Ectodermal cell (in vitro differentiated cells): ENCODE results near the gene PNLDC1.
"Not testable (repeated sequence)": the region's sequence is repeated elsewhere in the genome, so short reads cannot be mapped to it uniquely, and the experiment has no call there.

Source experiments
- H3K27ac ChIP-seq: 2 replicates; pipeline ENCODE4 v1.7.0; 2013; ENCODE audit warnings: mild to moderate bottlenecking, low read depth, low read length; ENCODE audit not compliant: insufficient read depth, poor library complexity, severe bottlenecking
- H3K27me3 ChIP-seq: 2 replicates; pipeline ENCODE4 v1.7.0; 2013; ENCODE audit warnings: mild to moderate bottlenecking, low read length; ENCODE audit not compliant: insufficient read depth, control insufficient read depth, poor library complexity, severe bottlenecking
- H3K36me3 ChIP-seq: one replicate; pipeline ENCODE4 v1.7.0; 2013; ENCODE audit warnings: low read length; ENCODE audit not compliant: control insufficient read depth, insufficient read depth
- H3K4me1 ChIP-seq: one replicate; pipeline ENCODE4 v1.7.0; 2013; ENCODE audit warnings: low read length; ENCODE audit not compliant: control insufficient read depth, insufficient read depth
- H3K4me3 ChIP-seq: 2 replicates; pipeline ENCODE4 v1.7.0; 2013; ENCODE audit warnings: low read depth, low read length, control low read depth; ENCODE audit not compliant: insufficient read depth
- H3K9me3 ChIP-seq: 2 replicates; pipeline ENCODE4 v1.7.0; 2013; ENCODE audit warnings: mild to moderate bottlenecking, low read length, moderate library complexity; ENCODE audit not compliant: control insufficient read depth
- WGBS, 2 experiments: methylation state at CpG; one replicate each; pipeline ENCODE4 v1.1.7; 2013; ENCODE audit warnings: missing lambda C conversion rate in 2 of 2; 5-methylcytosine and 5-hydroxymethylcytosine counted together

Gene PNLDC1

DNA sequence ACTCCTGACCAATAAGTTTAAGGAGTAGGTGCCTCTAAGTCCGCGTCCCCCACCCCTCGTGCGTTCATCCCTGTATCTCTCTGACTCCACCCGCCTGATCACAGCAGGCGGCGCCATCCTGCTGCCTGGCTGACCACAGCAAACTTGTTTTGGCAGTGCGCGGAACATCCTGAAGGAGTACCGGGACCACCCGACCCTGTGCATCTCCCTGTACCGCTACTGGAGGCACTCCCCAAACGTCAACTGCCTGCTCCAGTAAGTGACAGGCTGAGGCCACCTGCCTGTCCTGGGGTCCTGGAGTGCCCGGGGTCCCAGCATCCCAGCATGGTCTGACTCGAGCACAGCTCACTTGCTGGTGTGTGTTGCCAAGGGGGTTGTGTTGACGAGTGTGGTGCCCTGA, 19.0 kb downstream of the PNLDC1 start:
- Histone ChIP-seq H3K36me3 (no peaks in the 10 kb centered on the region), H3K27me3 (no peaks in the 10 kb centered on the region), H3K4me1 (no peaks in the 10 kb centered on the region), H3K27ac (no peak overlapping the region), H3K4me3 (no peak overlapping the region), H3K9me3 (no peaks in the 10 kb centered on the region)
- 92 to 95% methylated on average over 16 of the region's 16 CpGs for WGBS, 2 experiments

DNA sequence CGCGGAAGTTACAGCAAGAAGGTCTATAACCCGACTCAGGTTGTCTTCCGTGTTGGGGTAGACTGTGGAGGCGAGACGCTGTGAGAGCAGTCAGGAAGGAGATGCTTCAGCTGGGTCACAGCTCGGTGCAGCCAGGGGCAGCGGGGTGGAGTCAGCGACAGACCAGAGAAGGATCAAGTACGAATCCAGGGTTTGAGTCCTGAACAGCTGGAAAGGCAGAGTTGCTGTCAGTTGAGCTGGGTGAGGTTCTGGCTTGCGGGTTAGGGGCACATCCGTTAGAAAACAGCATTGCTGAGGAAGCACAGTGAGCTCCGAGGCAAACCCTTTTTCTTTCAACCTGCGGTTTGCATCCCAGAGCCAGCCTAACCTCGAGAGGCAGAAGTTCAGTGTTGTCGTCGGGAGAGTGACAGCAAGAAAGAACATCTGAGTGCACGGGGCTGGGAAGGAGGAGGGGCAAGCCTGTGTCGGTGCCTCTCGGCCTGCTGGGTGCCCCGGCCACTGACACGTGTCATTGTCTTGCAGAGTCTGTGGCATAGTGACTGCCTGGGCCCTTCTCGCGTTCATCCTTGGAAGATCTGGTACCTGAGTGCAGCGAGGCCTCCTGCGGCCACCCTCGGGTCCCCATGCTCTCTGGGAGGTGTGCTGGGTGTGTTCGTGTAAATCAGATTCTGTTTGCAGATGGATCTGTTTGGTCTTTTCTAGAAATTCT, 20.0 kb downstream of the PNLDC1 start:
- Histone ChIP-seq H3K27ac (no peak overlapping the region), H3K4me1 (no peaks in the 10 kb centered on the region), H3K9me3 (no peaks in the 10 kb centered on the region), H3K27me3 (no peaks in the 10 kb centered on the region), H3K36me3 (no peaks in the 10 kb centered on the region), H3K4me3 (no peak overlapping the region)
- 48 to 56% methylated on average over 28 of the region's 28 CpGs for WGBS, 2 experiments

DNA sequence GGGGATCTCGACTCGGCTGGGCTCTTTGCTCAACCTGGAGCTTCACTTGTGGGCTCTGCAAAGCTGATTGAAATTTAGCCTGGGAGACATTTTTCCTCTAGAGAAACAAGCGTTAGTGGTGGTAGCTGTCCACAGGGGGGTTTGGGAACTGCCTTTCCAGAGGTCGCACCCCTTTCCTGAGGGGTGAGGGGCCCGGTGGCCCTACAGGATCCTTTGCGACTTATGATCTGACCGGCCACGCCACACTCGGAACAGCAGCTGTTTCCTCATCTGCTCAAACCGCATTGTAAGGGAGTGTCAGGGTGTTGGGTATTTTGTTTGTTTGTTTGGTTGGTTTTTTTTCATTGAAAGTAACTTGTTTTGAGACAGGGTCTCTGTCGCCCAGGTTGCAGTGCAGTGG, 21.0 kb downstream of the PNLDC1 start:
- Histone ChIP-seq H3K4me1 (no peaks in the 10 kb centered on the region), H3K9me3 (no peaks in the 10 kb centered on the region), H3K27ac (no peak overlapping the region), H3K27me3 (no peaks in the 10 kb centered on the region), H3K36me3 (no peaks in the 10 kb centered on the region), H3K4me3 (no peak overlapping the region)
- WGBS, 2 experiments: 95 to 97% methylated on average over 11 of the region's 11 CpGs

DNA sequence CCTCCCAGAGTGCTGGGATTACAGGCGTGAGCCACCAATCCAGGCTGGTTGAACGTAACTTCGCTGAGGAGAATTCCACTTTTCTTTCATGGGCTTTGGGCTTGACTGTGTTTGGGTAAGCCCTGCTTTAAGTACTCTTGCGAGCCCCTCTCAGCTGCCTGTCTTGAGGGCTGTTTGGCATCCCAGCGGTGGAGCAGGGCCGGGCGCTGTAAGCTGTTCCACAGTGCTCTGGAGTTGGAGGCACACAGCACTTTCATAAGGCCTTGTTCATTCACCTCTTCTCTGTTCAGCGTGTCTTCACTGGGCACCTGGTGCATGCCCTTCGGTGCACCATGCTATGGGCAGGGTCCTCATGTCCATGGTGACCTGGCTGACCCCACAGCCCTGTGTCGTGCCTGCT, 21.6 kb downstream of the PNLDC1 start:
- 93% methylated on average over 10 of the region's 10 CpGs for WGBS, 2 experiments
- Histone ChIP-seq H3K27me3 (no peaks in the 10 kb centered on the region), H3K4me1 (no peaks in the 10 kb centered on the region), H3K36me3 (no peaks in the 10 kb centered on the region), H3K9me3 (no peaks in the 10 kb centered on the region), H3K27ac (no peak overlapping the region), H3K4me3 (no peak overlapping the region)

DNA sequence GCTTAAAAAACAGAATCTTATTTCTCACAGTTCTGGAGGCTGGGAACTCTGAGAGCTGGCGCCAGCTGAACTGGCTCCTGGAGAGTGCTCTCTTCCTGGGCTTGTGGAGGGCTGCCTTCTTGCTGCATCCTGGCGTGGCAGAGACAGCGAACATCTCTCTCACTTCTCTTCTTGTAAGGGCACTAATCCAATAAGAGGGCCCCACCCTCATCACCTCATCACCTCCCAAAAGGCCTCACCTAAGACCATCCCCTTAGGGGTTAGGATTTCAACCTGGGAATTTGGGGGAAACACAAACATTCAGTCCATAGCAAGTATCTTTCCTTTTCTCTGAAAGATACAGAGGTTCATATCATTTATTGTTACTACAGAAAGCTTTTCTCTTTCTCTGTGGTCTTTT, 23.9 kb downstream of the PNLDC1 start:
- Histone ChIP-seq H3K4me3 (no peak overlapping the region), H3K27me3 (no peaks in the 10 kb centered on the region), H3K4me1 (no peaks in the 10 kb centered on the region), H3K27ac (no peak overlapping the region), H3K9me3 (no peaks in the 10 kb centered on the region), H3K36me3 (no peaks in the 10 kb centered on the region)
- WGBS, 2 experiments: 90 to 96% methylated on average over 3 of the region's 3 CpGs

DNA sequence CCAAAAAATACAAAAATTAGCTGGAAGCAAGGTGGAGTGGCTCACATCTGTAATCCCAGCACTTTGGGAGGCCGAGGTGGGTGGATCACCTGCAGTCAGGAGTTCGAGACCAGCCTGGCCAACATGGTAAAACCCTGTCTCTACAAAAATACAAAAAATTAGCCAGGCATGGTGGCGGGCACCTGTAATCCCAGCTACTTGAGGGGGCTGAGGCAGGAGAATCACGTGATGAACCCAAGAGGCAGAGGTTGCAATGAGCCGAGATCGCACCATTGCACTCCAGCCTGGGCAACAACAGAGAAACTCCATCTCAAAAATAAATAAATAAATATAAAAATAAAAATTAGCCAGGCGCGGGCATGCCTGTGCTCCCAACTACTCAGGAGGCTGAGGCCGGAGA, 24.6 kb downstream of the PNLDC1 start:
- H3K4me3 ChIP-seq, H3K4me1 ChIP-seq, H3K9me3 ChIP-seq, H3K27me3 ChIP-seq, H3K36me3 ChIP-seq, H3K27ac ChIP-seq: not testable (repeated sequence)
- 90 to 94% methylated on average over 7 to 8 of the region's 9 CpGs for WGBS, 2 experiments

DNA sequence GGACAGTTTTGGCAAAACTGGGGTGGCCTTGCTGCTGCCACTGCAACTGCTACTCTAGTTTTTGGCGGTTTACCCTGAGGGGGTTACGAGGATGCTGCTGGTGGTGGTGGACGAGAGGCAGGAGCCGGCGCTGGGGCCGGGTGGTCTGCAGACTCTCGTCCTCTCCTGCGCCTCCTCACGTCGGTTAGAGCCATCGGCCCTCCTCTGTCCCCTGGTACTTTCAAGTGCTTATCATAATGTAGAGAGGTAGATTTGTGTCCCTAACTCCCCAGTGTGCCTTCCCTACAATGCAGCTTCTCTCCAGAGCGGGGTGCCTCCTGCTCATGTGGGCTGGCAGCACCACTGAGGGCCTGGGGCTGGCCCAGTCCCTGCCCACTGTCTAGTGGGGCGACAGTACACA, 25.9 kb downstream of the PNLDC1 start:
- no peak overlapping the region for H3K4me3 ChIP-seq
- no peaks in the 10 kb centered on the region for H3K4me1 ChIP-seq
- H3K36me3 ChIP-seq: no peaks in the 10 kb centered on the region
- H3K27me3 ChIP-seq: no peaks in the 10 kb centered on the region
- no peaks in the 10 kb centered on the region for H3K9me3 ChIP-seq
- WGBS, 2 experiments: 94 to 95% methylated on average over 13 of the region's 13 CpGs
- H3K27ac ChIP-seq: no peak overlapping the region

DNA sequence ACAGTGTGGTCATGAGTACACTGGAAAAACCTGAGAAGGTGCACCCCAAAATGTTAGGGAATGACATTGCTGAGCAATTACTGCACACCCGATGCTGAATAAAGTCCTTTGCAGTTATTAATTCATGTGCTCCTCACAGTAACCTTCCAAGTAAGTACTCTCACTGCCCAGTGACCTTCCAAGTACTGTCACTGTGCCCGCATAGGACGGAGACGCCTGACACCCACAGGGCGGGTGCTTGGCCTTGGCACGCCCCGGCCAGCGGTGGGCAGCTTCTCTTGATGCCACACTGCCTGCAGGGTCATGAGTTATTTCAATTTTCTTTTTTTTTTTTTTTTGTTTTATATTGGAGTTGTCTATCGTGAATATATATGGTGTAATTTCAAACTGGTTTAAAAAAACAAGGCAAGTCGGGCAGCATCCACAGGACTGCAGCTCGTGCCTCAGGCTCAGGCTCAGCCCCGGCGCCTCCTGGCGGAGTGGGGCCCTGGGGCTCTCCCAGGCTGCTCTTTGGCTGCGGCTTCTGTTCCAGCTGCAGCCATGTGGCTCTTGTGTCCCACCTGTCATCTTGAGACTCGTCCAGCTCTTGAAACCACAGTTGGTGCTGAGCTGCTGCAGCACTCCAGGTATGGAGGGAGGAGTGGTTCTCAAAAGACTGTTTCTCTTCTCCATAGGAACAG, 27.0 kb downstream of the PNLDC1 start:
- Histone ChIP-seq H3K27ac (no peak overlapping the region), H3K36me3 (no peaks in the 10 kb centered on the region), H3K9me3 (no peaks in the 10 kb centered on the region), H3K27me3 (no peaks in the 10 kb centered on the region), H3K4me3 (no peak overlapping the region), H3K4me1 (no peaks in the 10 kb centered on the region)
- 95 to 96% methylated on average over 16 of the region's 16 CpGs for WGBS, 2 experiments

DNA sequence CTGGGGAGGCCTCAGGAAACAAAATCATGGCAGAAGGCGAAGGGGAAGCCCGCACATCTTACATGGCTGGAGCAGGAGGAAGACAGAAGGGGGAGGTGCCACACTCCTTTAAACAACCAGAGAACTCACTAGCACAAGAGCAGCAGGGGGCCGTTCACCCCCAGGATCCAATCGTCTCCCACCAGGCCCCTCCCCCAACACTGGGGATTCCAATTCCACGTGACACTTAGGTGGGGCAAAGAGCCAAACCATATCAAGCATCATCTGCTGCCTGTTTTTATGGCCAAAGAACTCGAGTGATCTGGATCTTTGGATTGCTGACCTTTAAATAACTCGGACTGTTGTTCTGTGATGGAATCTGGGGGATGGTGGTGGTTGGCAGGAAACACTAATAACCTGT, 28.0 kb downstream of the PNLDC1 start:
- no peaks in the 10 kb centered on the region for H3K36me3 ChIP-seq
- H3K4me1 ChIP-seq: no peaks in the 10 kb centered on the region
- no peak overlapping the region for H3K27ac ChIP-seq
- WGBS, 2 experiments: 81 to 84% methylated on average over 6 to 7 of the region's 7 CpGs
- no peaks in the 10 kb centered on the region for H3K27me3 ChIP-seq
- H3K9me3 ChIP-seq: no peaks in the 10 kb centered on the region
- H3K4me3 ChIP-seq: no peak overlapping the region

DNA sequence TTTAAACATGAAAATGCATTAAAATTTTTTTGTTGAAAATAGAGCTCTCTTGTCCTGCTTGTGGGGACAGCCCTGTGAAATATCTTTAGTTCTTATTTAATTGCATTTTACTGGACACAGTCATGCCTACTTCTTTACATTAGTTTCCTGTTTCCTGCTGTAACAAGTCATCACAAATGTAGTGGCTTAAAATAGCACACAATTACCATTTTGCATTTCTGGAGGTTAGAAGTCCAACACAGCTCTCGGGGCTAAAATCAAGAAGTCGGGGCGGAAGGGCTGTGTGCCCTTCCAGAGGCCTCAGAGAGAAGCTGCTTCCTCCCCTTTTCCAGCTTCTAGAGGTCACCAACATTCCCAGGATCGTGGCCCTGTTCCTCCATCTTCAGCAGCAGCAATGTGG, 29.4 kb downstream of the PNLDC1 start:
- Histone ChIP-seq H3K27me3 (no peaks in the 10 kb centered on the region), H3K4me1 (no peaks in the 10 kb centered on the region), H3K4me3 (no peak overlapping the region), H3K9me3 (no peaks in the 10 kb centered on the region), H3K27ac (no peak overlapping the region), H3K36me3 (no peaks in the 10 kb centered on the region)
- 89 to 93% methylated on average over 4 of the region's 4 CpGs for WGBS, 2 experiments
